HG02678 (cell line): Measurements from ENCODE around the gene NUDT19.
"Not testable (repeated sequence)": the region's sequence is repeated elsewhere in the genome, so short reads cannot be mapped to it uniquely, and the experiment has no call there.

ENCODE experiments used
- ATAC-seq: cut with Tn5 transposase; IDR thresholded peaks from one replicate; pipeline ENCODE4 v1.9.1; 2021; ENCODE audit warnings: mild to moderate bottlenecking, moderate library complexity; ENCODE audit not compliant: unreplicated experiment

NUDT19 gene

GRCh38 chr19:32708457-32708856 lies 16.8 kb downstream of the NUDT19 start:
- ATAC-seq: no peak

GRCh38 chr19:32709032-32709431 lies 17.4 kb downstream of the NUDT19 start:
- no peak for ATAC-seq

- no peak for ATAC-seq
Measured at GRCh38 chr19:32711747-32712146, 20.1 kb downstream of the NUDT19 start.

GRCh38 chr19:32716203-32716602 lies 24.6 kb downstream of the NUDT19 start:
- not testable (repeated sequence) for ATAC-seq

GRCh38 chr19:32717496-32717895 lies 25.9 kb downstream of the NUDT19 start:
- ATAC-seq: no peak

- no peak for ATAC-seq
Measured at GRCh38 chr19:32718286-32718685, 26.7 kb downstream of the NUDT19 start.

- ATAC-seq: no peak
Measured at GRCh38 chr19:32719611-32720059, 28.0 kb downstream of the NUDT19 start, which contains the start of gene TDRD12. TDRD12 (plus strand) TSS chr19:32719767; CDS start chr19:32720073, 306 bp downstream.

GRCh38 chr19:32720216-32720935 lies 28.8 kb downstream of the NUDT19 start:
- no peak for ATAC-seq

- ATAC-seq: no peak
Measured at GRCh38 chr19:32720936-32721250, 29.3 kb downstream of the NUDT19 start.

- ATAC-seq: no peak
Measured at GRCh38 chr19:32735936-32736335, 44.3 kb downstream of the NUDT19 start.

GRCh38 chr19:32743021-32743420 lies 51.4 kb downstream of the NUDT19 start:
- no peak for ATAC-seq

- ATAC-seq: no peak
Measured at GRCh38 chr19:32743447-32743846, 51.8 kb downstream of the NUDT19 start.

- no peak for ATAC-seq
Measured at GRCh38 chr19:32744555-32745325, 53.1 kb downstream of the NUDT19 start.

GRCh38 chr19:32745594-32746251 lies 54.1 kb downstream of the NUDT19 start:
- not testable (repeated sequence) for ATAC-seq

GRCh38 chr19:32746631-32747196 lies 55.1 kb downstream of the NUDT19 start:
- ATAC-seq: not testable (repeated sequence)

- ATAC-seq: no peak
Measured at GRCh38 chr19:32748497-32748896, 56.9 kb downstream of the NUDT19 start.

GRCh38 chr19:32748948-32749347 lies 57.3 kb downstream of the NUDT19 start:
- ATAC-seq: no peak

- no peak for ATAC-seq
Measured at GRCh38 chr19:32749361-32749760, 57.7 kb downstream of the NUDT19 start.

- no peak for ATAC-seq
Measured at GRCh38 chr19:32750441-32751055, 58.9 kb downstream of the NUDT19 start.

- ATAC-seq: no peak
Measured at GRCh38 chr19:32751066-32751465, 59.4 kb downstream of the NUDT19 start.

- no peak for ATAC-seq
Measured at GRCh38 chr19:32757189-32757588, 65.6 kb downstream of the NUDT19 start.
